Stimulated activated CD8-positive, alpha-beta memory T cell treated with anti-CD3 and anti-CD28 coated beads, Interleukin-4, amount 100 ng/mL, for 48 hours (primary cell): ENCODE data around the gene CNNM4.

Source experiments
- DNase-seq: peaks from one replicate; pipeline ENCODE4 v3.0.0-alpha.2; 2020

Gene CNNM4

DNA sequence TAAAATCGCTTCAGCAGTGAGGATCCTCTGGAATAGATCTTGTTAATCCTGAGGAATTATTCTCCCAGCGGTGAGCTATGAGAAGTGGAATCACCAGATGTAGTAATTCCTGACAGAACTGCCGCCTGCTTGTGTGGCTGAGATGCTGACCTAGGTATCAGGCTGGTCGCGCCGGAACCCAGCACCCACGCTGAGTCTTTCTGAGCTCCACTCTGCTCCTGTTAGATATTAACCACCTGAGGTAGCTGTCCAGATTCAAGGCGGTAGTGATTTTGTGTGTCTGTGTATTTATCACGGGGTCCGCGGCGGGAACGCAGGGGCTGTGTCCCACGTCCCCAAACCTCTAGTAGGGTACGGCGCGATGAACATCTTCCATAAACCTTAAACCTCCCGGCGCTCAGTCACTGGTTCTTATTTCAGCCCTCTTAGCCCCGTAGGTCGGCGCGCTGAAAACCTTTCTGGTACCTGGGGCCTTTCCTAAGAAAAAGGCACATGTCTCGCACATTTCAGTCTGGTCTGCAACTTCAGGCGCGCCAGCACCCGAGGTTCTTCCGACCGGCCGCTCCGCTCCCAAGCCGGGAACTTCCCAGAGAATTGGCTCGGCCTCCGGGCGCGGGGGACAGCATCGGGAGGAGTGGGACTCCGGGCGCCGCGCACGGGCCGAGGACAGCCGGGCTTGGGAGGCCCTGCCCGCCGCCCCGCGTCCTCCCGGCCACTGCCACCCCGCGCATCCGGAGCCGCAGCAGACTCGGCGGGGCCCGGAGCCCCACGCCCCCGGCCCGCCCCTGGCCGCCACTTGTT lies 54.8 kb downstream of the CNNM4 start:
- DNase-seq: peak; percentile 52

GRCh38 chr2:96816127-96816835 lies 55.6 kb downstream of the CNNM4 start, which contains the start of gene CNNM3:
Gene CNNM3 (plus strand): TSS chr2:96816268. CDS start chr2:96816278, 10 bp downstream.
- DNase-seq: peak; percentile 97

DNA sequence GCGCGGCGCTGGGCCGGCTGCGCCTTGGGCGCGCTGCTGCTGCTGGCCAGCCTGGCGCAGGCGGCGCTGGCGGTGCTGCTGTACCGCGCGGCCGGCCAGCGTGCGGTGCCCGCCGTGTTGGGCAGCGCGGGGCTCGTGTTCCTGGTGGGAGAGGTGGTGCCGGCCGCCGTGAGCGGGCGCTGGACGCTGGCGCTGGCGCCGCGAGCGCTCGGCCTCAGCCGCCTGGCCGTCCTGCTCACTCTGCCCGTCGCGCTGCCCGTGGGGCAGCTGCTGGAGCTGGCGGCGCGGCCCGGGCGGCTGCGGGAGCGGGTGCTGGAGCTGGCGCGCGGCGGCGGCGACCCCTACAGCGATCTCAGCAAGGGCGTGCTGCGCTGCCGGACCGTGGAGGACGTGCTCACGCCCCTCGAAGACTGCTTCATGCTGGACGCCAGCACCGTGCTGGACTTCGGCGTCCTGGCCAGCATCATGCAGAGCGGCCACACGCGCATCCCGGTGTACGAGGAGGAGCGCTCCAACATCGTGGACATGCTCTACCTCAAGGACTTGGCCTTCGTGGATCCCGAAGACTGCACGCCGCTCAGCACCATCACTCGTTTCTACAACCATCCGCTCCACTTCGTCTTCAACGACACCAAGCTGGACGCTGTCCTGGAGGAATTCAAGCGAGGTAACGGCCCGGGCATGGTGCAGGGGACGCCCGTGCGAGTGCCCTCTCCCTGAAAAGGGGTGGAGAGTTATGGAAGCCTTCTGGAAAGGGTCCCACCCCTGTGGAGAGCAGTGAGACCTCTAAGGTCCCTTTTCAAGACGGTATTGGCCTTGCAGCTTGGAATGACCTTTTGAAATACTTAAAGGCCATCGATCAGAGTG lies 56.4 kb downstream of the CNNM4 start:
- peak; percentile 36 for DNase-seq

DNA sequence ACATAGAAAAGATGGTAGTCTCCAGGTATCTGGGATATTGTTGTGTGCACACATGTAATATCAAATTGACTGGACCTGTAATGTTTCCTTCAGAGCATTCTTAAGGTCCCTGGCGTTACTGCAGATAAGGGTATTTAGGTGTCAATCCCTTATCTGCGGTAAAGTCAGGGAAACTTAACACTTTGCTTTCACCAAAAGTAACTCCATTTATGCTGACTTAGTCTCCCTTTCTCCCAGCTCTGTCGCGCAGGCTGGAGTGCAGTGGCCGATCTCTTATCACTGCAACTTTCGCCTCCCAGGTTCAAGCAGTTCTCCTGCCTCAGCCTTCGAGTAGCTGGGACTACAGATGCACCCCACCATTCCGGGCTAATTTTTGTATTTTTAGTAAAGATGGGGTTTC lies 57.2 kb downstream of the CNNM4 start:
- DNase-seq: no peak

- no peak for DNase-seq
Observed at GRCh38 chr2:96819128-96819875, 58.6 kb downstream of the CNNM4 start.

DNA sequence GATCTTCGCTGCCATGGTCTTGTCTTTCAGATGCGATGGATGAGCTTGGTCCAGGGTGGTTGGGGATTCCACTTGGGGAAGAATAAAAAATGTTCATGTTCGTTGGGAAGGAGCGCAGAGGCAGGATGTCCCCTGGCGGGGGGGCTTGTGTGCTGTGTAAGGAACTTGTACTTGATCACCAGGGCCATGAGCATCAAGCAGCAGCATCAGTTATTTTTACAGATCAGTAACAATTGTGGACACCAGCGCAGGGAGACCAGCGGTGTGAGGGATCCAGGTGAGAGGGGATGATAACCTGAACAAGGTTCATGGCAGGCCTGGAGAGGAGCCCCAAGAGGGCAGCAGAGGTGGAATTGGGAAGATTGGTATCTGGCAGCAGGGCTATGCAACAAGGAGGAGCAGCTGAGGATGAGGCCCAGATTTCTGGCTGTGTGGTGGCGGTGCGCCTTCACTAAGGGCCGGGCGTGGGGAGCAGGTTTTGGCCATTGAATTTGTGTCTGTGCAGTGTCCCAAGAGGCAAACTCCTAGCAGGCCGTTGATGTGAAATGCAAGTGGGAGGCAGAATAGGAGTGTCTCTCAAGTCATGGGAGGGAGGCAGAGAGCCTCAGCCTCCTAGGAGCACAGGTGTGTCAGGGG lies 59.3 kb downstream of the CNNM4 start:
- no peak for DNase-seq

DNA sequence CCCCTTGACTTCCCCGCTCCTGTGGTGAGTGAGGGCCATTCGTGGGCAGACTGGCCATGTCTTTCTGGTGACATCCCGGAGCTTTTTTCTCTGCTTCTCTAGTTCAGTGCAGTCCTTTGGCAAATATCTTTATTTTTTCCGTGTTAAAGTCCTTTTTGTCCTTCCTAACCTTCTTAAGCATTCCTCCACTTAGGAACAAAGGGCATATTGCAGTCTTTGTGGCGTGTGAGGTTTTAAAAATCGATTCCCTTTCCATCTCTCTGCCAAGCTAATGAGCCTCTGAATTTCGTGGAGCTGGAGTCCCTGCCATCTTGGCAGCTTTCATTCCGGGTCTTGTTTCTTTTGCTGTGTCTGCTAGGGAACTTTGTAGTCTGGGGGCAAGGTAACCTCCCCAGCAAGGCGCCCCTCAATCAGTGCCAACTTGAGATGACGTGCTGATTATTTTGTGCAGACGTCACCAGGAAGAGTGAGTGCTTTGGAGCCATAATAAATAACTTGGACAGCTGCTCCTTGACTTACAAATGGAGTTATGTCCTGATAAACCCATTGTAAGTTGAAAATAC lies 60.5 kb downstream of the CNNM4 start:
- DNase-seq: no peak

- DNase-seq: no peak
Observed at GRCh38 chr2:96822786-96823185, 62.1 kb downstream of the CNNM4 start.

DNA sequence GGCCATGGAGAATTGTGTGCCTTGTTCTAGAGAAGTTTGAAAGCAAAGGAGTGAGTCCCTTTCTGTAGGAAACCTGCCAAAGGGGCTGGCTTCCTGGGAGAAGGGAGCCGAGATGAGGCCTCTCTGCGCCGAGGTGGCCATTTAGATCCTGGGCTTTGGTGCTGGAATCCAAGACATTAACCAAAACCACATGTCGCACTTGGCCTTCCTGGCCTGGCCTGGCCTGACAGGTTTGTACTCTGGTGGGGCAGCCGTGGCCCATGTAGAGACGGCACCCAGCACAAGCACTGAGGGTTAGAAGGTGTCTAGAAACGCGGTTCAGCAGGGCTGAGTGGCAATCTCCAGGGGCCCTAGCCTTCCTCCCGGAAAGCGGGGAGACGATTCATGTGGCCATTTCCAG lies 62.5 kb downstream of the CNNM4 start:
- no peak for DNase-seq

DNA sequence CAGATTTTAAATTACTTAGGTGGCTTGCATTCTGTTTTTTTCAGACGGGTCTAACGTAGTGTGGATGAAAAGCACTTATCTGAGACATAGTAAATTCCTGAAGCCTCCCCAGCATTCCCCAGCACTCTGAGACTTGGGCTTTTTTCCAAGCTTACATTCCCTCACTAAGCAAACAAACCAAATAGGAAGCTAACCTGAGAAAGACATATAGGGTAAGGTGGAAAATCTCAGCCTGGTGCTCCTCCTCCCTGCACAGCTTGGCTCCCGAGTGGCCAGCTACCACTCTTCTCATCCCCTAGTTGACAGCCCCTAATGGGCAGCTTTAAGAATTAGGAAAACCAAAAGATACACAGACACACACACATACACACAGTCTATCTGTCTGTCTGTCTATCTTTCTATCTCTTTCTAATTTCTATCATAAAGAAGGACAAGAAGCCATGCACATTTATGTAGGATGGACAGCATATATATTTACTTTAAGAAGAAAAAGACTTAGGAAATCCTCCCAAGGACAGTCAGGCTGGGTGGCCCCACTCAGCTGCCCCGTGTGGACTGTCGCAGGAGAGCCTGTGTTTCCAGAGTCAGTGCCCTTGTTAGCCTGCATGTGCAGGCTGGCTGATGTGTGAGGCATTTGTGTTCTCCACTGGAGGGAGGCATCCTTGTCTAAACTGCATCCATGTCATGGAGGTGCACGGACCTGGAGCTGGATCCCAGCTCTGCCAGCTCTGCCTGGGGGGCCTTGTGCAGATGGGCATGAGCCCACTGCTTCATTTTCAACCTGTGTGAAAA lies 63.6 kb downstream of the CNNM4 start:
- DNase-seq: no peak

DNA sequence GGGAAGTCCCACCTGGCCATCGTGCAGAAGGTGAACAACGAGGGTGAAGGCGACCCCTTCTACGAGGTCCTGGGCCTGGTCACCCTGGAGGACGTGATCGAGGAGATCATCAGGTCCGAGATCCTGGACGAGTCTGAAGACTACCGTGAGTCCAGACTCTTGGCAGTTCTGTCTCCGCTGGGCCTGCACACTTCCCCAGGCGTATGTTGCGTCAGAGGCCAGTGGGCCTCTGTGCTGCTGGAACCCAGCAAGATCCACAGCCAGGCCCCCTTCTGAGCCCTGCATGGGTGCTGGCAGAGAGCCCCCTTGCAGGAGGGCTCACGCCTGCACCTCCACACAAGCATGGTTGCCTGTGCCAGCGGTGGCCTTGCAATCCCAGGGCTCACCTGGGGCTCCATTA lies 64.4 kb downstream of the CNNM4 start:
- no peak for DNase-seq

DNA sequence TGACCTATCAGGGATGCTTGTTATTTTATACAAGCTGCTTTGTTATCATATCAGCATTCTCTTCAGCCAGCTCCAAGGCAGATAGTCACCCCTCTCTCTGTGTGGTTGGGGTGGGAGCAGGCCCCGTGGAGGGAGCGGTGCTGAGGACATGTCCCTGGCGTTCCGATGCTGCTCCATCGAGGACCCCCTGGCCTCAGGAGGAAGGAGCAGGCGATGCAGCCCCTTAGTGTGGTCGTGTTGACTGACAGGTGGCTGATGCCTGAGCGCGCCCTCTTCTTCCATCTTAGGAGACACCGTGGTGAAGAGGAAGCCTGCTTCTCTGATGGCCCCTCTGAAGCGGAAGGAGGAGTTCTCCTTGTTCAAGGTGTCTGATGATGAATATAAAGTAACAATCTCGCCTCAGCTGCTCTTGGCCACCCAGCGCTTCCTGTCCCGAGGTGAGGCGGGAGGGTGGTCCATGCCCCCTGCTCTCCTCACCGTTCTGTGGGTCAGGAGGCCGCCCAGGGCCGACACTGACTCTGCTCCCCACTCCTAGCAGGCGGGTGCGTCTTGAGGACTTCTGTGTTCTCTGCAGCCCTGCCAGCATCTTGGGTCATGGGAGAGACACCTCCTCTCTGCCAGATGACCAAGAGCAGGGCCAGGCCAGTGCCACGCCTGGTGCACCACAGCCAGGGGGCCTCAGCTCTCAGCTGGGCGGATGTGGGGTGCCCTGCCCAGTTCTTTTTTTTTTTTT lies 66.0 kb downstream of the CNNM4 start:
- DNase-seq: no peak

- no peak for DNase-seq
Observed at GRCh38 chr2:96828436-96828835, 67.7 kb downstream of the CNNM4 start.

GRCh38 chr2:96828874-96829273 lies 68.2 kb downstream of the CNNM4 start:
- no peak for DNase-seq

GRCh38 chr2:96830044-96830562 lies 69.4 kb downstream of the CNNM4 start:
- no peak for DNase-seq

- DNase-seq: no peak
Observed at GRCh38 chr2:96831679-96832078, 71.0 kb downstream of the CNNM4 start.

DNA sequence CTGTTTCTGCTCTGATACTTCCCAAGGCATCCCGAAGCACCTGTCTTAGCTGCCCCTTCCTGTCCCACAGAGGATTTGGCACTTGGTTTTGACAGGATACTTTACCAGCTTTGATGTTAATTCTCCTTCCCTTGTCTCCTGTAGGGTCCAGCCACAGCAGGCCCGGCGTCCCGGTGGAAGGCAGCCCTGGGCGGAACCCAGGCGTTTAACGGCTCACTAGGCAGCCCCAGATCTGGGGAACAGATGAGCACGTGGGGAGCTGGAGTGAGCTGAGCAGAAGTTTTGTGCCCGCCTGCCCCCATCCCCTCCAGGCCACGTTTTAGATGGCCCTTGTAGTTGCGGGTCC lies 71.7 kb downstream of the CNNM4 start:
- no peak for DNase-seq

GRCh38 chr2:96832754-96833507 lies 72.2 kb downstream of the CNNM4 start:
- DNase-seq: no peak

DNA sequence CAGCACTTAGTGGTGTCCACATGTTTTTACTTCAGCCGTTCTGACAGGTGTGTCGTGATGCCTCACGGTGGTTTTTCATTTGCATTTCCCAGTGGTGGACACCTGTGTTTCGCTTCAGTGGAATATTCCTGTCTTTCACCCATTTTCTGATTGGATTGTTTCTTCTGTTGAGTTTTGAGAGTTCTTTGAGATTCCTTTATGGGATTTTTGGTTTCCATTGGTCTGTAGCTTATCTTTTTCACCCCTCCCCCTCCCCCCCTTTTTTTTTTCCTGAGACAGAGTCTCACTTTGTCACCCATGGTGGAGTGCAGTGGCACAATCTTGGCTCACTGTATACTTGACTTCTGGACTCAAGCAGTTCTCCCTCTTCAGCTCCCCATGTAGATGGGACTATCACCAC lies 75.1 kb downstream of the CNNM4 start:
- no peak for DNase-seq
